Middle frontal gyrus (tissue), 1 donor: ENCODE results near the gene NLRP11.

ENCODE experiments used
- DNase-seq: peaks from one replicate; pipeline ENCODE4 v3.0.0-alpha.2; 2015; ENCODE audit warnings: low spot score; ENCODE audit errors: extremely low spot score

The NLRP11 gene

GRCh38 chr19:55831846-55832245 lies at the start of gene NLRP11:
TSS of gene NLRP11 (minus strand) at chr19:55831999. CDS start at chr19:55818174, 13,825 bp downstream.
- DNase-seq, result no peak

GRCh38 chr19:55877211-55877610 lies 45.4 kb upstream of the NLRP11 start:
- no peak for DNase-seq

- no peak for DNase-seq
Observed at GRCh38 chr19:55870736-55871135, 38.9 kb upstream of the NLRP11 start.

- no peak for DNase-seq
Observed at GRCh38 chr19:55867101-55867500, 35.3 kb upstream of the NLRP11 start.

- DNase-seq, result no peak
Observed at GRCh38 chr19:55866521-55866920, 34.7 kb upstream of the NLRP11 start.

- no peak for DNase-seq
Observed at GRCh38 chr19:55858969-55859368, 27.2 kb upstream of the NLRP11 start.

GRCh38 chr19:55858401-55858800 lies 26.6 kb upstream of the NLRP11 start:
- DNase-seq, result no peak

- DNase-seq, result no peak
Observed at GRCh38 chr19:55857974-55858373, 26.2 kb upstream of the NLRP11 start.

GRCh38 chr19:55857149-55857548 lies 25.4 kb upstream of the NLRP11 start:
- DNase-seq, result no peak

GRCh38 chr19:55855160-55855559 lies 23.4 kb upstream of the NLRP11 start:
- no peak for DNase-seq

- DNase-seq, result no peak
Observed at GRCh38 chr19:55838906-55839305, 7.1 kb upstream of the NLRP11 start.

GRCh38 chr19:55838251-55838650 lies 6.5 kb upstream of the NLRP11 start:
- no peak for DNase-seq

GRCh38 chr19:55836340-55836739 lies 4.5 kb upstream of the NLRP11 start, which contains the start of gene NLRP4:
TSS of gene NLRP4 (plus strand) at chr19:55836540. CDS start at chr19:55852081, 15,541 bp downstream.
- DNase-seq, result no peak

GRCh38 chr19:55832676-55833075 lies 877 bp upstream of the NLRP11 start:
- DNase-seq, result no peak

- DNase-seq, result no peak
Observed at GRCh38 chr19:55830656-55831055, 1.1 kb downstream of the NLRP11 start.

- DNase-seq, result no peak
Observed at GRCh38 chr19:55820037-55820436, 11.8 kb downstream of the NLRP11 start.

GRCh38 chr19:55813906-55814305 lies 17.9 kb downstream of the NLRP11 start:
- no peak for DNase-seq

GRCh38 chr19:55812449-55812848 lies 19.4 kb downstream of the NLRP11 start:
- no peak for DNase-seq

- DNase-seq, result no peak
Observed at GRCh38 chr19:55811340-55811739, 20.5 kb downstream of the NLRP11 start.

- no peak for DNase-seq
Observed at GRCh38 chr19:55809381-55810058, 22.3 kb downstream of the NLRP11 start.

- no peak for DNase-seq
Observed at GRCh38 chr19:55802281-55802680, 29.5 kb downstream of the NLRP11 start.

- no peak for DNase-seq
Observed at GRCh38 chr19:55801416-55801815, 30.4 kb downstream of the NLRP11 start.

GRCh38 chr19:55795021-55795420 lies 36.8 kb downstream of the NLRP11 start:
- DNase-seq, result no peak
